DOHH2 (cell line): Measurements from ENCODE around the gene DMXL2.

Experiments
- H3F3A ChIP-seq: fragments of 200-600 bp; sonication (generic), shearing (Covaris generic); 2 replicates; pipeline ENCODE4 v1.6.0; 2016; ENCODE audit warnings: antibody characterized with exemption, mild to moderate bottlenecking; ENCODE audit not compliant: control insufficient read depth, insufficient read depth
- H3K27ac ChIP-seq: fragments of 200-600 bp; sonication (generic); 2 replicates; pipeline ENCODE4 v1.5.1; 2014; ENCODE audit warnings: low read depth, mild to moderate bottlenecking, low read length, moderate library complexity
- H3K27me3 ChIP-seq: fragments of 200-600 bp; sonication (generic); 2 replicates; pipeline ENCODE4 v1.6.1; 2014; ENCODE audit warnings: mild to moderate bottlenecking, low read length, mixed read lengths; ENCODE audit not compliant: control insufficient read depth
- H3K36me3 ChIP-seq: fragments of 200-600 bp; sonication (generic); 2 replicates; pipeline ENCODE4 v1.6.1; 2014; ENCODE audit warnings: mild to moderate bottlenecking, low read length, moderate library complexity, mixed read lengths; ENCODE audit not compliant: control insufficient read depth
- H3K4me1 ChIP-seq: fragments of 200-600 bp; sonication (generic); 2 replicates; pipeline ENCODE4 v1.6.1; 2014; ENCODE audit warnings: mild to moderate bottlenecking, low read length, mixed read lengths; ENCODE audit not compliant: control insufficient read depth
- H3K4me2 ChIP-seq: fragments of 200-600 bp; sonication (generic); 2 replicates; pipeline ENCODE4 v1.6.0; 2014; ENCODE audit warnings: mild to moderate bottlenecking, low read length, moderate library complexity
- H3K4me3 ChIP-seq: fragments of 200-600 bp; sonication (generic); 2 replicates; pipeline ENCODE4 v1.5.1; 2014; ENCODE audit warnings: mild to moderate bottlenecking, low read length, mixed read lengths
- H3K79me2 ChIP-seq: fragments of 200-600 bp; sonication (generic); 2 replicates; pipeline ENCODE4 v1.6.1; 2014; ENCODE audit warnings: mild to moderate bottlenecking, low read length, mixed read lengths; ENCODE audit not compliant: control insufficient read depth
- H3K9me2 ChIP-seq: fragments of 200-600 bp; sonication (generic); replicated peaks from 2 replicates; pipeline ENCODE4 v1.6.1; 2014; ENCODE audit warnings: mild to moderate bottlenecking, low read length, mixed read lengths; ENCODE audit not compliant: control insufficient read depth
- H3K9me3 ChIP-seq: fragments of 200-600 bp; sonication (generic); 2 replicates; pipeline ENCODE4 v1.6.1; 2014; ENCODE audit warnings: antibody characterized with exemption, low read length, mixed read lengths; ENCODE audit not compliant: control insufficient read depth, insufficient read depth
- H4K20me1 ChIP-seq: fragments of 200-600 bp; sonication (generic); 2 replicates; pipeline ENCODE4 v1.6.0; 2014; ENCODE audit warnings: low read depth, mild to moderate bottlenecking, antibody characterized with exemption, low read length, moderate library complexity; ENCODE audit not compliant: control insufficient read depth, insufficient read depth
- CTCF ChIP-seq: fragments of 200-600 bp; sonication (generic); IDR thresholded peaks from one replicate; pipeline ENCODE4 v1.5.1; 2014; ENCODE audit warnings: antibody characterized with exemption, mild to moderate bottlenecking, low read depth, low read length; ENCODE audit not compliant: poor library complexity, severe bottlenecking
- EZH2phosphoT487 ChIP-seq: fragments of 200-600 bp; sonication (generic); IDR thresholded peaks from 2 replicates; pipeline ENCODE4 v1.6.1; 2017; ENCODE audit warnings: borderline replicate concordance, mild to moderate bottlenecking, antibody characterized with exemption, low read length, moderate library complexity, mixed read lengths

The DMXL2 gene

GRCh38 chr15:51600114-51600513, 22.5 kb downstream of the DMXL2 start:
- Histone ChIP-seq H4K20me1 (no peaks in the 10 kb centered on the region), H3K27me3 (no peaks in the 10 kb centered on the region), H3K9me2 (no peaks in the 10 kb centered on the region), H3K4me3 (no peak overlapping the region), H3K27ac (no peak overlapping the region), H3K4me1 (no peaks in the 10 kb centered on the region), H3K4me2 (no peak overlapping the region), H3F3A (no peaks in the 10 kb centered on the region), H3K9me3 (no peaks in the 10 kb centered on the region), H3K79me2 (peaks cover 13% of the 10 kb centered on the region), H3K36me3 (no peaks in the 10 kb centered on the region)
- TF ChIP-seq EZH2phosphoT487 (no peak), CTCF (no peak)

- H3K9me2 ChIP-seq = no peaks in the 10 kb centered on the region
- no peak overlapping the region for H3K4me3 ChIP-seq
- H3K79me2 ChIP-seq = peaks cover 4% of the 10 kb centered on the region; the same call in 1 of the 2 replicates
- no peak overlapping the region for H3K27ac ChIP-seq
- H3K36me3 ChIP-seq = no peaks in the 10 kb centered on the region
- no peak overlapping the region for H3K4me2 ChIP-seq
- no peaks in the 10 kb centered on the region for H3K9me3 ChIP-seq
- no peaks in the 10 kb centered on the region for H3K27me3 ChIP-seq
- H3K4me1 ChIP-seq = no peaks in the 10 kb centered on the region
- no peaks in the 10 kb centered on the region for H3F3A ChIP-seq
- TF ChIP-seq EZH2phosphoT487 (no peak), CTCF (no peak)
- no peaks in the 10 kb centered on the region for H4K20me1 ChIP-seq
These were observed 32.5 kb downstream of the DMXL2 start for GRCh38 chr15:51589881-51590568.

- no peaks in the 10 kb centered on the region for H3F3A ChIP-seq
- H3K27me3 ChIP-seq = no peaks in the 10 kb centered on the region
- no peaks in the 10 kb centered on the region for H3K9me2 ChIP-seq
- TF ChIP-seq EZH2phosphoT487 (no peak), CTCF (no peak)
- H3K4me1 ChIP-seq = no peaks in the 10 kb centered on the region
- no peaks in the 10 kb centered on the region for H3K9me3 ChIP-seq
- no peak overlapping the region for H3K4me2 ChIP-seq
- no peaks in the 10 kb centered on the region for H4K20me1 ChIP-seq
- no peak overlapping the region for H3K27ac ChIP-seq
- no peak overlapping the region for H3K4me3 ChIP-seq
- H3K79me2 ChIP-seq = peaks cover 4% of the 10 kb centered on the region; the same call in 1 of the 2 replicates
- no peaks in the 10 kb centered on the region for H3K36me3 ChIP-seq
These were observed 33.6 kb downstream of the DMXL2 start for GRCh38 chr15:51588966-51589365.
